KBM-7 (cell line): Measurements from ENCODE around the gene PTRH2.

ENCODE experiments used
- DNase-seq: peaks from one replicate; pipeline ENCODE4 v3.0.0-alpha.2; 2015
- in situ Hi-C: fragments of 300-500 bp; cut with MboI; formaldehyde crosslinking; loops from 2 replicates; pipeline ENCODE4 v1.14.3; 2020; ENCODE audit warnings: low sequenced_read_pairs, low pct_unique_long_range_greater_than_20kb, mixed read lengths

Gene PTRH2

DNA sequence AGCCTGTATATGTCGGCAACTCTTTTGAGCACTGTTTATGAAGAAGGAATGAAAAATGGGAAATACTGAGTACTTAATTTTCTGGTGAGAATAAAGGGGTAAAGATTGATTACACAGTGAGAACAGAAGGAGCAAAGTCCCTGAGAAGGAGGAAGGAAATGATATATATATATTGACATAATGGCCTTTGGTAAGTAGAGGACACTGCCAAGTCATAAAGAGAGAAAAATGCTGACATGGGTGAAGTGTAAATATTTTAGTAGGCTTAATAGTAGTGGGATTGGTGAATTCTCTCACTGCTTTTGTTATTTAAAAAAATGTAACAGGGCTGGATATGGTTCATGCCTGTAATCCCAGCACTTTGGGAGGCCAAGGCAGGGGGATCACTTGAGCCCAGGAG, 16.4 kb upstream of the PTRH2 start:
- no peak for DNase-seq
- in situ Hi-C loops: no loop called here

DNA sequence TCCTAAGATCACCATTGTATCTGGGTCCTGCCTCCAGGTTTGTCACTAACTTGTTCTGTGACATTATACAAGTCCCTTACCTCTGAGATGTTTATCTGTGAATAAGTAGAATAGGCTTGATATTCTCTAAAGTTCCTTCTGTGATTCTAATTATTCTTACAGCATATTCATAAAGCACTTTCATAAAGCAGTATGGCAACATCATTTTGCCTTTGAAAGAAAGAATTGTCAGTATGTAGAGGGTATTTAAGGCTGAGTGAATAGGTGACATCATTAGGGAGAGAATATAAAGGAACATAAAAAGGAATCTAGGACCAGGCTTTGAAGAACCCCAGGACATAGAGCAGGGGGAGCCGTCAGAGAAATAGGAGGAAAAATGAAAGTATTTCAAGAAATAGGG, 15.8 kb upstream of the PTRH2 start:
- in situ Hi-C loops: no loop called here
- no peak for DNase-seq

DNA sequence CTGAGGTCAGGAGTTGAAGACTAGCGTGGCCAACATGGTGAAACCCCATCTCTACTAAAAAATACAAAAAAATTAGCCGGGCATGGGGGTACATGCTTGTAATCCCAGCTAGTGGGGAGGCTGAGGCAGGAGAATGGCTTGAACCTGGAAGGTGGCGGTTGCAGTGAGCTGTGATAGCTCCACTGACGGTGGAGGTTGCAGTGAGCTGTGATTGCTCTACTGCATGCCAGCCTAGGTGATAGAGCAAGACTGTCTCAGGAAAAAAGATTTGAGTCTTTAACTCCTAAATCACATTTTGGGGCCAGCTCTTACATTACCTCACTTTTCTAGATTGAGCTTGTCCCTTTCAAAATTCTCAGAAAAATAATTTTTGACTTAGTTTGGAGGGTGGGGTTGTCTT, 15.4 kb upstream of the PTRH2 start:
- no peak for DNase-seq
- in situ Hi-C loops: no loop called here

DNA sequence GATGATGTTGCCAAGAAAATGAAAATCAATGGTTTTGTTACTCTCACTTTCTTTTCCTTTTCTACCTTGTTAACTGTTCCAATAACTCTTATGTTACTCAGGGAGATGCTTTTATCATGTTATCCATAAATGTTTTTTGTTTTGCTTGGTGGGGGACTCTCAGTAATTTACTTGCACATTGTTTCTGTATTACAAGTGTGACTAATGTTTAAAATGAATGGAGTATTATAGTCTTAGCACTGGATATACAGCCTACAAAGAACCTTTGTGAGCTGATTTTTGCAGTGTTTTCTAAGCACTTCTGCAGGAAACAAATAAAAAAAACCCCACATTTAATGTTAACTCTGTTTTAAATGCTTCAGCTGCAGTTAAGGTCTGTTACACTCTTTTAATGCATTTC, 12.3 kb upstream of the PTRH2 start:
- no peak for DNase-seq
- in situ Hi-C loops: no loop called here

DNA sequence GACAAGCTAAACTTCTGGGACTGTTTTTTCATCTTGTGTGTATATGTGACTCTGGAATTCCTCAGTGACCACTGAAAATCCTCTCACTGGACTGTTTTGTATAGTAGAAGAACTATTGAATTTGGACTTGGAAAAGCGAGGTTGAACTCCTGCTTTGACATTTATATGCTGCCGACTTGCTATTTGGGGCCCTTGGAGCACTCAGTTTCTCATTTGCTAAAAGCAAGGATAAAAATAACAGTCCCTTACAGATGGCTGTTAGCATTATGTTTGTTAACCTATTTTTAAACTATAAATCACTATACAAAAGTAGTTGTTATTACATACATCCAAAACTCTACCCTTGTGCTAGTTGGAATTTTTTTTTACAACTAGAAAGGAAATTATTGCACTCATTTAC, 9.2 kb upstream of the PTRH2 start:
- in situ Hi-C loops: no loop called here
- DNase-seq: no peak

DNA sequence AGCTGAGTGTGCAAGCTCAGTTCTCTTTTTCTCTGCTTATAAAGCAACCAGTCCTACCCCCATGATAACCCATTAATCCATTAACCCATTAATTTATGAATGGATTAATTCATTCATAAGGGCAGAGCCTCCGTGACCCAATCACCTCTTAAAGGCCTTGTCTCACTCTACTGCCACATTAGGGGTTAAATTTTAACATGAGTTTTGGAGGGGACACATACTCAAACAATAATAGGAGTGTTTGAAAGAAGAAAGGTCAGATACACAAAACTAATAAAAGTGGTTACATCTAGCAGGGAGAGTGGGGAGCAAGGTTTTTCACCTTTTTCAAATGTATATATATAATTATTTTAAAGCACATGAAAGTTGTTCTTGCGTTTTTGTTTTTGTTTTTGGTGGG, 7.0 kb upstream of the PTRH2 start:
- in situ Hi-C loops: no loop called here
- no peak for DNase-seq

DNA sequence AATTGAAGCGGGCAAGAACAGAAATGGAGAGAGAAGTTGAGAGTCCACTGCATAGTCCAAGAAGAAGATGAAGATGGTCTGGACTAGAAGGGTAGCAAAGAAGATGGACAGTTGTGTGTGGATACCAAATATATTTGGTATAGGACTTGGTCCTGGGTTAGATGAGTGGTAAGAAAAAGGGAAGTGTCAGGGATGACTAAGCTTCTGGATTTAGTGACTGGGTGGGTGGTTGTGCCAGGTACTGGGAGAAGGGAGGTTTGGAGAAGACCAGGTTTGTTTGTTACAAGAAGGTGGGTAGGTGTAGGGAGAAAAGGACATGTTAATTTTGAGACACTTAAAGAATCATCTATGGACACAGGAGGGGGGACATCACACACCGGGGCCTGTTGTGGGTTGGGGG, 5.6 kb upstream of the PTRH2 start:
- DNase-seq: peak; percentile 48
- in situ Hi-C loops: no loop called here

DNA sequence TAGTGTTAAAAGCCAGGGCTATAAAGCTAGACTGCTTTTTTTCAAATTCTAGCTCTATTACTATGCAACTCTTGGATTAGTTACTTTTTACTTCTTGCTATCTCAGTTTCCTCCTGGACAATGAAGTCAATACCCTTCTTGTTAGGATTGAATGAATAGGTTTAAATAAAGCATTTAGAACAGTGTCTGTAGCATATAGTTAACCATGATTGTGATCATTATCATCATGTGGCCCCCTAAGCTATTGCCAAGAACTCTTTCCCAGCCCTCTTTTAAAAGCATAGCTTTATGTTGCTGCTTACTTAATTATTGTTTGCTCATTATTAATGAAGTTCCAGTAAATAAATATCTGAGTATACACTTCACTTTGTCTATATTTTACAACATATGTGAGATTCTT, 4.7 kb upstream of the PTRH2 start:
- in situ Hi-C loops: no loop called here
- no peak for DNase-seq

DNA sequence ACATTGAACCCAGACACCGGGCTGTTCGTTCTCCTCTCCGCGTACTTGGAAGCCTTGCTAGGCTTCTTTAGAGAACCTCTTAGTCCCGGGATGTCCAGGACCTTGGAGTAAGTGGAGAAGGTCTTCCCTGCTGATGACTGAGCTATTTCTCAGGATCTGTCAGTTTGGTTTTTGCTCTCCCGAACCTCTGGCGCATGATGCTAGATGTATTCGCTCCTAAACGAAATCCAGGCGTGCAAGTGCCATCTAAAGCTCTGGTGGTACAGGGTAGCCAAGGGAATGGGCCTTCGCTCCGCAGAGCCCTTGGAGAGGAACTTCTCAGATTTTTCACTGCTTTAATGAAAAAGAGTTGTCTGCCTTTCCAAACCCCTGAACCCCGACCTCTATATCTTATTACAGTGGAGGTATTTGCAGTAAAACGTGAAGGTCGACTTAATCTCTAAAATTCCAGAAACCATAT, 771 bp upstream of the PTRH2 start:
- DNase-seq: no peak
- in situ Hi-C loops: no loop called here

DNA sequence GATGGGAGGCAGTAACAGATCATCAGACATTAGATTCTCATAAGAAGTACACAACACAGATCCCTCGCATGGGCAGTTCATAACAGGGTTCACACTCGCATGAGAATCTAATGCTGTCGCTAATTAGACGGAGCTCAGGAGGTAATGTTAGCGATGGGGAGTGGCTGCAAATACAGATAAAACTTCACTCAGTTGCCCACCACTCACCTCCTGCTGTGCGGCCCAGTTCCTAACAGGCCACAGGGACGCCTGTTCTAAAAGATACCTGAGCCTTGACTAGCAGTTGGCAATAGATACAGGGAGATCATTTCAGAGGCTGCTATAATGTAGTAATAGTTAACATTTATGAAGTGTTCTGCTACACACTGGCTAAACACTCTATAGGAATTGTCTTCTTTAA, 4.9 kb downstream of the PTRH2 start:
- in situ Hi-C loops: no loop called here
- DNase-seq: no peak

DNA sequence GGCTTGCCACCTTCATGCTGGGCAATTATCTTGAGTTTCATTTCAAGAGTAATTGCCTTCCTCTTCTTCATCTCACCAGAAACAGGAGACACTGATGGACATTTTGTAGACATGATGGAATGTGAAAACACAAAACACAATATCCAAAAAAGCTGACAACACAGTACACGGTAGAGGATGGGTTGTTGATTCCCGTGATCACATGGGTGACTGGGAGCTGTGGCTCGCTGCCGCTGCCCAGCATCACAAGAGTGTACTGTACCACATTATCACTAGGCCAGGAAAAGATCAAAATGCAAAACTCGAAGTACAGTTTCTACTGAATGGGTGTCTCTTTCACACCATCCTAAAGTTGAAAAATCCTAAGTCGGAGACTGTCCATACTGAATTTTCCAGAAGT, 7.4 kb downstream of the PTRH2 start:
- in situ Hi-C loops: no loop called here
- DNase-seq: no peak

DNA sequence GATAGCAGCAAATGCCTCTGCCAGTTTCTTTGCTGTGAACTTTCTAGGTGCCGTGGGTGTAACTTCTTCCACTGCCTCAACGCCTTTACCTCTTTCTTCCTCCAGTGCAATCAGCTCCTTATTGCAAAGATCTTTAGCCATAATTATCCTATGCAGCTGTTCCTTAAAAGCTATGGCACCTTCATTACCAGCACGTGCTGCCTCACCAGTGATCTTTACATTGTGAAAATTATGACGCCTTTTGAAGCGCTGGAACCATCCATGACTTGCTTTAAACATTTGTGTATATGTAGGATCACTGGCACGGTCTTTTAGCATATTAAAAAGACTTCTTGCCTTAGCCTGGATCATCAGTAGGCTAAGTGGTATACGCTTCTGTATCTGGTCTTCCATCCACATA, 8.0 kb downstream of the PTRH2 start:
- in situ Hi-C loops: no loop called here
- no peak for DNase-seq

DNA sequence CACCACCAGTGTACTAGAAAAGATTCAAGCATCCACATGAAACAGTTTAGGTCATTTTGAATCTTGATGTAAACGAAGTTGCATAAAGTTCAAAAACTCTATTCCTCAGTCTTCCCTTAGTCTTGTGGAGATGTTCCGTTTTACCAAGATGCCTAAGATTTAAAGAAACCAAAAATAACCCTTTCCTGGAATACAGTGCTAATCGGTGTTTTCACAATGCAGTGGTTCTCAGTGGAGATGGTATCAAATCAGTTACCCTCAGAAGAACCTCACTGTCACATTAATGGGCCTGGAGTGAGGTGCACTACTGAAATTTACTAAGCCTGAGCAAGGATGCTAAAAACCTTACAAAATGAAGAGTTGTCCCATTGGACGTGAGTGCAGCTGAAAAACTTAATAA, 9.1 kb downstream of the PTRH2 start:
- no peak for DNase-seq
- in situ Hi-C loops: no loop called here

DNA sequence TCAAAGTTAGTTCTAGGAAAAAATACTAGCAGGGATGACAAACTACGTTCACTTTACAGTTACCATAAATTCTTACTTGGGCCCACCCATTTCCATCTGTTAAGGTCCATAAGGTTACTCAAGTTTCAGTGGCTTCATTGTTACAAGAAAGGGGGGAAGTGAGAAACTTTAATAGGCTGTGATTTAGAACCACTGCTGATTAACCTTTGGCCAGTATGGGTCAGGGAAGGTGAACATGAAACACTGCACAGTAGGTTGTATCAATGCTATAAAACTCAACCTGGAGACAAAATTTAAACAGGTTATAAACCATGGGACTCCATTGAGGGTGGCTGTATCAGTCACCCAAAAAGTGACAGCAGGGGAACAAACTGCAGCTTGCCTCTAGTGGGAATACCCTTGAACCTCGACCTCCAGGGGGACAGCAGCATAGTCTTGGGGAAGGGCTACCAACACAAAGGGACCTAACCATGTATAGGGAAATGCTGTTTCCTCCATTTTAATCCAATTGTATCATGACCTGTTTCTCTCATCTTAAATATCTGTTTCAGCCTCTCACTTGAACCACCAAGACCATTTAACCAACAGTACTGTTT, 10.4 kb downstream of the PTRH2 start:
- in situ Hi-C loops: no loop called here
- no peak for DNase-seq

DNA sequence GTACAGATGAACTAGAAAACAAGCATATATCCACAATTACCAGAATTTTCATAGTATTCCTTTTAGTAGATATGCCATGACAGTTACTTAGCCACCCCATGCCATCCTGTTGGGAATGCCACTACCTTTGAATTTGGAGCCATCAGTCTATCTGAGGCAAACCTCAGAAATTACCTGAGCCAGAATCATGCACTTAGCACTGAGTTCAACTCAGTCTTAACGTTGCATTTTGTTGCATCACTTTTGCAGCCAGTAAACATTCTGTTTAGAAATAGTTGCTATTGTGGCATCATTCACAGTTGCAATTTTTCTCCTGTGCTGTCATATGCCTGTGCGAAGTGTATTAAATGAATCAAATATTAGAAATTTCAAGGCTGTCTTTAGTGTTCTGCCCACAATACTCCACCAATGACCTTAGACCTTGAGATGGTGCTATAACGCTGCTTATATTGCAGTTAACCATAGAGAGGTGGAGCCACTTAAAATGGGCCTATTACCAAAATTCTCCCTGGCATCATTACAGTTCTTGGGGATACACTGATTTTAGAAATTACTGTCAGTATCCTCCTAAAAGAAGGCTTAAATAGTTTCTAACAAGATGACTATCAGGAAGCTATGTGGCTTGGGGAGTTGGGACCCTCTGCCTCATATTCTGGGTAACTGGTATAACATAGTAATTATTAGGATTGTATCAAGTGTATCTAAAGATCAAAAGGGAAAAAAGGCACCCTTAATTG, 11.1 kb downstream of the PTRH2 start:
- in situ Hi-C loops: no loop called here
- no peak for DNase-seq

DNA sequence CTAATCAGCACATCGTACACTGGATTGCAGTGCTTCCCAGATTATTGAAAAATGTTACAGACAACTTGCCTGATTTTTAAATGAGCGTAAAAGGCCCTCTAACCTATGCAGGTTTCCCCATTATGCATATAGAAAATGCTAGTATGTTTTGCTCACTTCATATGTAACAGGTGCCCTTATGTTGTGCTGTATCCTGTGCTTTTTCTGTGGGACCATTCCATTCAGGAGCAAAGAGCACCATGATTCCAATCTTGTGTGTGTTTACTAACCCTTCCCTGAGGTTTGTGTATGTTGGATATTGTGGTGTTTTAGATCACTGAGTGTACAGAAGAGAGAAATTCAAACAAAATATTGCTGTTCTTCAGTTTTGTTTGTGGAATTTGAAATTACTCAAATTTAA, 12.9 kb downstream of the PTRH2 start:
- in situ Hi-C loops: no loop called here

DNA sequence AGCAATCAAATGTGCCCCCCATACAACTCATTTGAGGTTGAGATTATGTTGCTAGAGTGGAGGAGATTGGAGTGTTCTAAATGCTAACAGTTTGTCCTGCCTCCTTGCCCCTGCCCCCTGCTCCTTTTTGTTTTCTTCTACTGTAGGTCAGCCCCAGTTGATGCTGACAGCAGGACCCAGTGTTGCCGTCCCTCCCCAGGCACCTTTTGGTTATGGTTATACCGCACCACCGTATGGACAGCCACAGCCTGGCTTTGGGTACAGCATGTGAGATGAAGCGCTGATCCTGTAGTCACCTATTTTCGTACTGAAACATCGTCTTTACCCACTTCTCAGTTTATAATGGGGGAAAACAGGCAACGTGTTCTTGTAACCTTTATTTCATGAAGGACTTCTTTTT, 13.6 kb downstream of the PTRH2 start:
- in situ Hi-C loops: no loop called here
- DNase-seq: no peak

More for the DNA sequence above, 12.9 kb downstream of the PTRH2 start:
- DNase-seq: no peak

DNA sequence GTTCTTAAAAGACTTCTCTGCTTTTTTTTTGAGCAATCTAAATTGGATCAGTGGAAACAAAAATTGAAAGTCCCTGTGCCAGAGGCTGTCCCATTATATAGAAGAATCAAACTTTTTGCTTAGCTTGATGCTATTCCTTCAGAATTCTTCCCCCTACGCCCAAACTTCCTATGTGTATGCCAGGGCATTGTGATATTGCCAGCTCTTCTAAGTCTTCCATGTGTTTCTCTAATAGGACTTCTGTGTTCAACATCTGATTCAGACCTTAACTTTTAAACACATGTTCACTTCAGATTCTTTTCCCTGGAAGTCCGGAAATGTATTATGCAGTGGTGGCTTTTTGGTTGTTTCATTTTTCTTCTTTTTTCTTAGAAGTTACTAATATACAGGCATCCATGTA, 18.7 kb downstream of the PTRH2 start:
- in situ Hi-C loops: no loop called here
- DNase-seq: no peak

DNA sequence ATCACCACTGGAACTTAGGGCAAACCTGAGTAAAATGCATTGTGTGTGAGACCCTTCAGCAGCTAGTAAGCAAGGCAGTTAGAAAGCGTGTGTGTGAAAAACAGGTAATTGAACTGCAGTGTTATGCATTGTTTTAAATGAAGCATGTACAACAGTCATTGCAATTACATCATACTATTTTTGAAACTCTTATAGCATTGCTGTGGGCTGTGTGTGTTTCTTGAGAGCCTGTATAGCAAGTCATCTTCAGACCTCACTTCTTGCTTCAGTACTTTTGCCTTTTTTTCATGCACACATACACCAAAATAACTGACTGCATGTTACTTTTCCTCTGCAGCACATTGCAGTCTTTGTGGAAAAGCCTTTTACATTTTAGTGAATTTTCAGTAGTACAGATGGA, 19.2 kb downstream of the PTRH2 start:
- in situ Hi-C loops: no loop called here
- no peak for DNase-seq

DNA sequence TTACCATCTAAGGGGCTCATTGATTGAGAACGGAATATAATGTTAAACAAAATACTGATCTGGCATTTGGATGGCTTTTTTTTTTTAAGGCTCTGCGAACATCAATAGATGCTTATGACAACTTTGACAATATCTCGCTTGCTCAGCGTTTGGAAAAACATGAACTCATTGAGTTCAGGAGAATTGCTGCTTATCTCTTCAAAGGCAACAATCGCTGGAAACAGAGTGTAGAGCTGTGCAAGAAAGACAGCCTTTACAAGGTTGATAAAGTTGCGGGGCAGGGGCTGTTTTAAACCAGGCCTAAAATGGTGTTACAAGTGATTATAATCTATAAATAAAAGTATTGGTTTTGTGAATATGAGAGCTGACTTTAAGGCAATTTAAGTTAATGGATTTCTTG, 22.3 kb downstream of the PTRH2 start:
- DNase-seq: no peak
- in situ Hi-C loops: no loop called here

DNA sequence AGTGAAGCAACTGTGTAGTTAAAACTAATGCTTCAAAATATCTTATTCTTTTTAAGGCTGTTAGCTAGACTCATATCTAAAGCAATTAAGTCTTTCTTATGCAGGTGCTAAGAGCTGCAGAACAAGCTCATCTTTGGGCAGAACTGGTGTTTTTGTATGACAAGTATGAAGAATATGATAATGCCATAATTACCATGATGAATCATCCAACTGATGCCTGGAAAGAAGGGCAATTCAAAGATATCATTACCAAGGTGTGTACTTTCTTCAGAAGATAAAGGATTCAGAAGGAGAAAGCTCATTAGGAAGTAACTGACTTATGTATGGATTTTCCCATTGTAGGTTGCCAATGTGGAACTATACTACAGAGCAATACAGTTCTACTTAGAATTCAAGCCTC, 23.9 kb downstream of the PTRH2 start:
- in situ Hi-C loops: no loop called here
- DNase-seq: no peak
